Tibial nerve (tissue), 4 donors: Measurements from ENCODE around the gene ZNF586. TPM values are rescaled to one million over a fixed set of nuclear protein-coding genes. Genes with fewer than 3 reads are reported as not detected.

ENCODE experiments used
- DNase-seq, 2 donors: peaks; one replicate each; pipeline ENCODE4 v3.0.0-alpha.2; 2019; ENCODE audit warnings: low spot score in 2 of 2
- H3K27ac ChIP-seq, 4 donors: fragments of 200-600 bp; sonication (generic) in 3 of 4; one replicate each; pipeline ENCODE4 v1.5.1; 2017 to 2019; ENCODE audit warnings: mild to moderate bottlenecking in 1 of 4
- H3K27me3 ChIP-seq, 2 donors: fragments of 200-600 bp; sonication (generic) in 1 of 2; one replicate each; pipeline versions ENCODE4 v1.5.1 to v1.6.0; 2017 to 2019
- H3K36me3 ChIP-seq, 3 donors: fragments of 200-600 bp; sonication (generic); one replicate each; pipeline ENCODE4 v1.5.1; 2018 to 2019
- H3K4me1 ChIP-seq, 4 donors: fragments of 200-600 bp; sonication (generic) in 3 of 4; one replicate each; pipeline ENCODE4 v1.5.1; 2017 to 2019
- H3K4me3 ChIP-seq, 4 donors: fragments of 200-600 bp; sonication (generic) in 3 of 4; one replicate each; pipeline ENCODE4 v1.5.1; 2017 to 2019; ENCODE audit warnings: mild to moderate bottlenecking in 1 of 4, moderate library complexity in 1 of 4
- H3K9me3 ChIP-seq, 4 donors: fragments of 200-600 bp; sonication (generic) in 3 of 4; one replicate each; pipeline ENCODE4 v1.5.1; 2017 to 2019
- CTCF ChIP-seq, 5 experiments: fragments of 200-600 bp in 3 of 5; fragments of 450-650 bp in 2 of 5; sonication (generic) in 3 of 5; IDR thresholded peaks; one replicate each; pipeline ENCODE4 v1.5.1; 2016 to 2019; ENCODE audit warnings: antibody characterized with exemption in 5 of 5, mild to moderate bottlenecking in 3 of 5, moderate library complexity in 2 of 5
- EP300 ChIP-seq, 2 donors: sonication (generic); formaldehyde crosslinking; IDR thresholded peaks; one replicate each; pipeline ENCODE4 v1.6.1; 2017; ENCODE audit warnings: antibody characterized with exemption in 2 of 2, mild to moderate bottlenecking in 1 of 2
- POLR2A ChIP-seq, 2 donors: fragments of 450-650 bp; IDR thresholded peaks; one replicate each; pipeline ENCODE4 v1.6.1; 2017; ENCODE audit warnings: antibody characterized with exemption in 2 of 2, mild to moderate bottlenecking in 2 of 2, moderate library complexity in 2 of 2
- WGBS, 2 donors: methylation state at CpG; one replicate each; pipeline ENCODE4 v1.1.5; 2018; 5-methylcytosine and 5-hydroxymethylcytosine counted together
- total RNA-seq, 4 donors: library from RNA; depleted of rRNA; stranded (reverse); fragments of >200 nt; gene quantifications; one replicate each; pipeline ENCODE4 v1.1.0, GENCODE V29; 2016

Gene ZNF586
- total RNA-seq, 4 donors from 2014 or later, result 7.9 to 18.8 (median 13.4) TPM

GRCh38 chr19:57778336-57778735 lies 8.9 kb downstream of the ZNF586 start:
- Histone ChIP-seq H3K4me1 (no peaks in the 10 kb centered on the region), H3K27ac (no peak overlapping the region), H3K36me3 (peaks cover 0 to 100% (median 45%) of the 10 kb centered on the region in 3 donors), H3K27me3 (no peaks in the 10 kb centered on the region), H3K4me3 (no peak overlapping the region), H3K9me3 (peaks cover 3 to 100% (median 51%) of the 10 kb centered on the region in 4 donors)
- no peak for DNase-seq
- WGBS, 2 donors, result 97 to 99% methylated on average over 4 of the region's 4 CpGs
- no peak for TF ChIP-seq POLR2A (IDR thresholded peaks at IDR 0.05)
- no peak for TF ChIP-seq CTCF (IDR thresholded peaks at IDR 0.05)
- no peak for TF ChIP-seq EP300 (IDR thresholded peaks at IDR 0.05)

GRCh38 chr19:57779220-57779845 lies 9.9 kb downstream of the ZNF586 start:
- H3K4me1 ChIP-seq, result no peaks in the 10 kb centered on the region
- H3K36me3 ChIP-seq, result peaks cover 0 to 99% (median 45%) of the 10 kb centered on the region in 3 donors
- no peak overlapping the region for H3K27ac ChIP-seq
- 96 to 98% methylated on average over 10 of the region's 10 CpGs for WGBS, 2 donors
- TF ChIP-seq EP300 (IDR thresholded peaks at IDR 0.05) (no peak), CTCF (IDR thresholded peaks at IDR 0.05) (no peak), POLR2A (IDR thresholded peaks at IDR 0.05) (no peak)
- no peaks in the 10 kb centered on the region for H3K27me3 ChIP-seq
- DNase-seq, result no peak
- no peak overlapping the region for H3K4me3 ChIP-seq
- peaks cover 3 to 100% (median 51%) of the 10 kb centered on the region in 4 donors for H3K9me3 ChIP-seq

GRCh38 chr19:57786286-57786685 lies 16.8 kb downstream of the ZNF586 start:
- no peaks in the 10 kb centered on the region for H3K27me3 ChIP-seq
- no peak overlapping the region for H3K27ac ChIP-seq
- 95% methylated on average over 35 to 38 of the region's 38 CpGs for WGBS, 2 donors
- no peak overlapping the region for H3K4me3 ChIP-seq
- H3K4me1 ChIP-seq, result no peaks in the 10 kb centered on the region
- H3K9me3 ChIP-seq, result peaks cover 0 to 98% (median 38%) of the 10 kb centered on the region in 4 donors
- DNase-seq, result no peak
- H3K36me3 ChIP-seq, result peaks cover 0 to 96% (median 2%) of the 10 kb centered on the region in 3 donors
- TF ChIP-seq EP300 (IDR thresholded peaks at IDR 0.05), result no peak
- no peak for TF ChIP-seq POLR2A (IDR thresholded peaks at IDR 0.05)

GRCh38 chr19:57786906-57787305 lies 17.4 kb downstream of the ZNF586 start:
- Histone ChIP-seq H3K4me3 (no peak overlapping the region), H3K4me1 (no peaks in the 10 kb centered on the region), H3K36me3 (peaks cover 0 to 96% (median 0%) of the 10 kb centered on the region in 3 donors), H3K27ac (no peak overlapping the region), H3K9me3 (peaks cover 0 to 97% (median 34%) of the 10 kb centered on the region in 4 donors), H3K27me3 (no peaks in the 10 kb centered on the region)
- TF ChIP-seq CTCF (IDR thresholded peaks at IDR 0.05) (no peak), POLR2A (IDR thresholded peaks at IDR 0.05) (no peak), EP300 (IDR thresholded peaks at IDR 0.05) (no peak)
- WGBS, 2 donors, result 95 to 98% methylated on average over 5 of the region's 5 CpGs
- no peak for DNase-seq

- Histone ChIP-seq H3K36me3 (peaks cover 0 to 96% (median 0%) of the 10 kb centered on the region in 3 donors), H3K27me3 (no peaks in the 10 kb centered on the region), H3K4me3 (no peak overlapping the region), H3K9me3 (peaks cover 0 to 97% (median 29%) of the 10 kb centered on the region in 4 donors), H3K27ac (no peak overlapping the region), H3K4me1 (no peaks in the 10 kb centered on the region)
- no peak for DNase-seq
- no peak for TF ChIP-seq EP300 (IDR thresholded peaks at IDR 0.05)
- no peak for TF ChIP-seq CTCF (IDR thresholded peaks at IDR 0.05)
- TF ChIP-seq POLR2A (IDR thresholded peaks at IDR 0.05), result no peak
These were observed 18.7 kb downstream of the ZNF586 start for GRCh38 chr19:57788114-57788692.
